Fibroblast of the aortic adventitia (primary cell): ENCODE data around the gene OPN3. TPM values are rescaled to one million over a fixed set of nuclear protein-coding genes. Genes with fewer than 3 reads are reported as not detected.
A peak's percentile ranks its signal among the peaks of the same experiment; 100 is the strongest.

Experiments used
- DNase-seq: peaks from one replicate; pipeline ENCODE4 v3.0.0-alpha.2; 2010; ENCODE audit warnings: low read depth
- H3K4me3 ChIP-seq: 2 replicates; pipeline ENCODE4 v1.5.1; 2011; ENCODE audit warnings: low read depth, mild to moderate bottlenecking, control low read depth, low read length, moderate library complexity
- CTCF ChIP-seq: IDR thresholded peaks from 2 replicates; pipeline ENCODE4 v1.5.1; 2011; ENCODE audit warnings: mild to moderate bottlenecking, low read length, control low read depth, inconsistent platforms; ENCODE audit not compliant: insufficient read depth
- total RNA-seq: library from RNA; depleted of rRNA; stranded (reverse); fragments of >200 nt; gene quantifications from 2 replicates; pipeline ENCODE4 v1.2.3, GENCODE V29; 2012; ENCODE audit warnings: low replicate concordance

Gene OPN3
- total RNA-seq, 1 donor = 12.8 TPM

DNA sequence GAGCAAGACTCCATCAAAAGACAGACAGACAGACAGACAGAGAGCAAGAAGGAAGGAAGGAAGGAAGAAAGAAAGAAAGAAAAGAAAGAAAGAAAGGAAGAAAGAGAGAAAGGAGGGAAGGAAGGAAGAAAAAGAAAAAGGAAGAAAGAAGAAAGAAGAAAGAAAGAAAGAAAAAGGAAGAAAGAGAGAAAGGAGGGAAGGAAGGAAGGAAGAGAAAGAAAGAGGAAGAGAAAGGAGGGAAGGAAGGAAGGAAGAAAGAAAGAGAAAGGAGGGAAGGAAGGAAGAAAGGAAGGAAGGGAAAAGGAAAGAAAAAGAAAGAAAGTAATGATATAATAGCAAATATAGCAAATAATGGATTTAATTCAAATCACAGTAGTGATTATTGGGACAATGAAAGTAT, 32.7 kb downstream of the OPN3 start:
- no peak overlapping the region for H3K4me3 ChIP-seq
- no peak for DNase-seq
- no peak for TF ChIP-seq CTCF

DNA sequence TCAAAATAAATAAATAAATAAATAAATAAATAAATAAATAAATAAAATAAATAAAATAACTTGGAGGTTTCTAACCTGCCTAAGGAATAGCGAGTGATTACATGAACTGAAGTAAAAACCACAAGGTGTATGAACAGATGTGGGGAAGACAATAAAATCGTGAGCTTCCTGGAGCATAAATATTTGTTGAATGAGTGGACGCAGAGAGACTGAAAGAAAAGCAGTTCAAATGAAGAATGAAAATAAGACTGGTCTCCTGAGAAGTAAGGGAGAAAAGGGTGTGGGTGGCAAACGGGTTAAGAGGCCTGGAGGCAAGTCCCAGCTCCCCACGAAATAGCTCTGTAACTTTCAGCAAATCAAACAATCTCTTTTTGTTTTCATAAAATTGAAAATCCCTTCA, 33.6 kb downstream of the OPN3 start:
- no peak overlapping the region for H3K4me3 ChIP-seq
- no peak for DNase-seq
- no peak for TF ChIP-seq CTCF

DNA sequence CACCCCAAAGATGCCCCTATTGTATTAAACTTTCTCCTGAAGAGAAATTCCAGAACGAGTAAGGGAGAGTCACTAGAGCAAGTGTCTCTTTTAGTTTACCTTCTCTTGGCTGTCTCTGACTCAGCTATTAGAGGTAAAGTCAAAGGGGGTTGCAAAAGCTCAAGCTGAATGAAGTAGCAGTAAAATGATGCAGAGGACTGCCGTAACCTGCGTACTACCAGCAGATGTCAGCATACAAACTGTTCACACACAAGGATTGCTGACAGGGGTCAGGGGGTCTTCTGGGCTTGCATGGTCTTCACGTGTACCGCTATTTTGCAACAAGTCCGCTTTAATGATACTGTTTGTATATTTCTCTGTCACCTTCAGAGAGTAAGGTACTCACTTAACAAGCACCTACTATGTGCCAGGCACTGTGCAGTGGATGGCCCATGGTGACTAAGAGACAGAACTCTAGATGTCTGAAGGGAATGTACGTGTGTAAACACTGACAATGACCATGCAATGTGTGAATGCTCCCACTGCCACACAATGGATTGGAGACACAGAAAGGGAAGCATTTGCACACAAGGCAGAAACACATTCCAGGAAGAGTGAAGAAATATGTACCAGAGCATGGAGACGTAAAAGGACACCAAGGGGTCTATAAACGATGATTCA, 34.9 kb downstream of the OPN3 start:
- no peak overlapping the region for H3K4me3 ChIP-seq
- TF ChIP-seq CTCF = no peak
- DNase-seq = no peak

DNA sequence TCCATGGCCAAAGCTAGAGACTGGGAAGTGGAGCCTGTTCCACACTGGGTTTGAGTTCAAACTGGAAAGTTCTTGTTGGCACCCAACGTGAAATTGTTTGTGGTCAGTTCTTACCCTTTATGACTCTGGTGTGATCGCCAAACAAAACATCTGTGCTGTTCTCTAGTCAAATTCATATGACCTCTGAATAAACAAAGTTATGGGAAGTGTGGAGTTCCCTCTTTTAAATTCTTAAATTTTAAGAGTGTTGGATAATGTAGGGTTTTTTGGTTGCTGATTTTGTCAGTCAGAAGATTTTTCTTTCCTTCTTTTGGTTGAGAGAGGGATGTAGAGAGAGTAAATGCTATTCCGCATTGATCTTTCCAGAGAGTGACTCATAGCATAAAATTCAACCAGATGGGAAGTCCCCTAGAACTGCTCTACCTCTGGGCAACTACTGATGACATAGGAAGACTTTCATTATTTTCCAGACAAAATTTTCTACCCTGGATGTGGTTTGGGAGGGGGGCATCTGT, 36.4 kb downstream of the OPN3 start:
- peak; percentile 67 for DNase-seq
- TF ChIP-seq CTCF = no peak
- no peak overlapping the region for H3K4me3 ChIP-seq

DNA sequence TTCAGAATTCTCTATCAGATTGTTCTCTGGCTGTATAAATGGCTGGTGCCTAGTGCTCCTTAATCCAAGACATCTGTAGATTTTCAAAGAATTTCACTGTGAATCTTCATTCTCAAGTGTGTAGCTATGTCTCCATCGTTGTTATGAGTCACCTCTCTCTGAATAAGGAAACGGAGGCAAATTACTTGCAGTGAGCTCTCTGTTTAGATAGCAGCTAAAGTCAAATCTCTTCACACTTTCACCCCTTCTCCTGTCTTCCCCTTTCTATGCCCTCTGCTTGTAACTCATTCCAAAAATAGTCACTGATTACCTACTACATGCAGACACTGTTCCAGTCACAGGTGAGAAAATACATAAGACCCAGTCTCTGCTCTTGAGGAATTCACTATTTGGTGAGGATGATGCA, 39.7 kb downstream of the OPN3 start:
- no peak overlapping the region for H3K4me3 ChIP-seq
- no peak for DNase-seq
- TF ChIP-seq CTCF = no peak

- DNase-seq = no peak
- no peak for TF ChIP-seq CTCF
- no peak overlapping the region for H3K4me3 ChIP-seq
These were observed 41.9 kb downstream of the OPN3 start for GRCh38 chr1:241598249-241598648.

GRCh38 chr1:241596633-241597032, 43.5 kb downstream of the OPN3 start:
- no peak for TF ChIP-seq CTCF
- DNase-seq = no peak

More at GRCh38 chr1:241596633-241597032, 43.5 kb downstream of the OPN3 start:
- H3K4me3 ChIP-seq = no peak overlapping the region
